Endodermal cell (in vitro differentiated cells): ENCODE results near the gene ATP2B3. TPM values are rescaled to one million over a fixed set of nuclear protein-coding genes. Genes with fewer than 3 reads are reported as not detected.
A peak's percentile ranks its signal among the peaks of the same experiment; 100 is the strongest.

ENCODE experiments used
- DNase-seq: peaks from one replicate; pipeline ENCODE4 v3.0.0-alpha.2; 2017
- H3K27ac ChIP-seq: 2 replicates; pipeline ENCODE4 v1.5.1; 2013; ENCODE audit warnings: mild to moderate bottlenecking, low read depth, low read length, moderate library complexity
- H3K27me3 ChIP-seq: 2 replicates; pipeline ENCODE4 v1.6.1; 2013; ENCODE audit warnings: mild to moderate bottlenecking, low read length, moderate library complexity; ENCODE audit not compliant: insufficient read depth, control insufficient read depth, poor library complexity, severe bottlenecking
- H3K36me3 ChIP-seq: 2 replicates; pipeline ENCODE4 v1.7.0; 2013; ENCODE audit warnings: mild to moderate bottlenecking, low read length, moderate library complexity; ENCODE audit not compliant: control insufficient read depth, insufficient read depth
- H3K4me1 ChIP-seq: one replicate; pipeline ENCODE4 v1.7.0; 2013; ENCODE audit warnings: low read length; ENCODE audit not compliant: control insufficient read depth, insufficient read depth
- H3K4me3 ChIP-seq: 2 replicates; pipeline ENCODE4 v1.5.1; 2013; ENCODE audit warnings: mild to moderate bottlenecking, low read length, moderate library complexity
- H3K9ac ChIP-seq: 2 replicates; pipeline ENCODE4 v1.6.1; 2013; ENCODE audit warnings: mild to moderate bottlenecking, low read length, moderate library complexity; ENCODE audit not compliant: poor library complexity, severe bottlenecking; ENCODE audit errors: extremely low read depth
- H3K9me3 ChIP-seq: 2 replicates; pipeline ENCODE4 v1.6.1; 2013; ENCODE audit warnings: mild to moderate bottlenecking, low read length, moderate library complexity; ENCODE audit not compliant: control insufficient read depth
- H3K27ac Mint-ChIP-seq: 2 replicates; pipeline ENCODE4 v1.8.0; 2020; ENCODE audit warnings: mixed read lengths
- H3K27me3 Mint-ChIP-seq: 2 replicates; pipeline ENCODE4 v1.8.0; 2021; ENCODE audit warnings: mild to moderate bottlenecking, mixed read lengths; ENCODE audit not compliant: insufficient read depth
- H3K36me3 Mint-ChIP-seq: 2 replicates; pipeline ENCODE4 v1.8.0; 2020; ENCODE audit warnings: low read depth, mixed read lengths
- H3K4me1 Mint-ChIP-seq: 2 replicates; pipeline ENCODE4 v1.8.0; 2020; ENCODE audit warnings: mixed read lengths
- H3K4me3 Mint-ChIP-seq: 2 replicates; pipeline ENCODE4 v1.8.0; 2020; ENCODE audit warnings: mild to moderate bottlenecking, moderate library complexity, mixed read lengths
- H3K9me3 Mint-ChIP-seq: 2 replicates; pipeline ENCODE4 v1.8.0; 2020; ENCODE audit warnings: mild to moderate bottlenecking, mixed read lengths
- CTCF ChIP-seq: fragments of 200-600 bp; sonication (generic); conservative IDR thresholded peaks from 2 replicates; pipeline ENCODE4 v1.5.0; 2021; ENCODE audit warnings: antibody characterized with exemption, mild to moderate bottlenecking
- WGBS, 2 experiments: methylation state at CpG; one replicate each; pipeline versions ENCODE4 v1.1.5 to v1.1.7; 2013; ENCODE audit warnings: missing lambda C conversion rate in 2 of 2, mixed read lengths in 1 of 2; ENCODE audit not compliant: insufficient coverage in 1 of 2, insufficient read length in 1 of 2; 5-methylcytosine and 5-hydroxymethylcytosine counted together
- total RNA-seq, 2 donors: library from RNA; stranded (reverse); fragmentation: NEBNext Ultra II Directional in 1 of 2; extraction: Animal tissue kit (Norgen Biotek cat#: 25700) in 1 of 2; gene quantifications; 2 replicates in 1 of 2; 3 replicates in 1 of 2; pipeline ENCODE4 v1.2.1, GENCODE V29; 2021

ATP2B3 gene
- total RNA-seq, 2 donors from 2014 or later, result not detected

GRCh38 chrX:153549231-153549630, 31.8 kb downstream of the ATP2B3 start:
- no peaks in the 10 kb centered on the region for H3K9me3 ChIP-seq
- no peak for DNase-seq
- Mint-ChIP-seq H3K36me3 (no peaks in the 10 kb centered on the region), H3K27me3 (no peaks in the 10 kb centered on the region), H3K9me3 (peaks cover 77% of the 10 kb centered on the region), H3K4me3 (no peak overlapping the region), H3K27ac (no peak overlapping the region), H3K4me1 (no peaks in the 10 kb centered on the region)
- WGBS, 2 experiments, result 95% methylated on average over 17 of the region's 17 CpGs; no CpG with 5 or more reads in 1 of the 2 experiments
- H3K27me3 ChIP-seq, result no peaks in the 10 kb centered on the region
- H3K27ac ChIP-seq, result no peak overlapping the region
- no peaks in the 10 kb centered on the region for H3K36me3 ChIP-seq
- H3K4me3 ChIP-seq, result no peak overlapping the region
- no peak overlapping the region for H3K9ac ChIP-seq
- no peak for TF ChIP-seq CTCF
- no peaks in the 10 kb centered on the region for H3K4me1 ChIP-seq

- H3K9me3 Mint-ChIP-seq, result peaks cover 75% of the 10 kb centered on the region
- H3K4me1 Mint-ChIP-seq, result no peaks in the 10 kb centered on the region
- no peak overlapping the region for H3K27ac Mint-ChIP-seq
- H3K4me3 ChIP-seq, result no peak overlapping the region
- H3K9ac ChIP-seq, result no peak overlapping the region
- H3K4me1 ChIP-seq, result no peaks in the 10 kb centered on the region
- no peaks in the 10 kb centered on the region for H3K36me3 ChIP-seq
- H3K9me3 ChIP-seq, result no peaks in the 10 kb centered on the region
- no peaks in the 10 kb centered on the region for H3K27me3 ChIP-seq
- no peaks in the 10 kb centered on the region for H3K27me3 Mint-ChIP-seq
- peak; percentile 33 for TF ChIP-seq CTCF
- H3K4me3 Mint-ChIP-seq, result no peak overlapping the region
- no peaks in the 10 kb centered on the region for H3K36me3 Mint-ChIP-seq
- DNase-seq, result peak; percentile 54
- WGBS, 2 experiments, result 89% methylated on average over 16 of the region's 16 CpGs; no CpG with 5 or more reads in 1 of the 2 experiments
- H3K27ac ChIP-seq, result no peak overlapping the region
Measured at GRCh38 chrX:153549807-153550206, 32.4 kb downstream of the ATP2B3 start.

GRCh38 chrX:153551135-153551534, 33.7 kb downstream of the ATP2B3 start:
- H3K36me3 Mint-ChIP-seq, result no peaks in the 10 kb centered on the region
- no peaks in the 10 kb centered on the region for H3K4me1 Mint-ChIP-seq
- H3K27me3 Mint-ChIP-seq, result no peaks in the 10 kb centered on the region
- Histone ChIP-seq H3K9me3 (no peaks in the 10 kb centered on the region), H3K9ac (no peak overlapping the region), H3K27me3 (no peaks in the 10 kb centered on the region), H3K27ac (no peak overlapping the region), H3K4me3 (no peak overlapping the region), H3K4me1 (no peaks in the 10 kb centered on the region), H3K36me3 (no peaks in the 10 kb centered on the region)
- TF ChIP-seq CTCF, result no peak
- H3K27ac Mint-ChIP-seq, result no peak overlapping the region
- H3K4me3 Mint-ChIP-seq, result no peak overlapping the region
- peaks cover 85% of the 10 kb centered on the region for H3K9me3 Mint-ChIP-seq
- 89% methylated on average over 2 of the region's 5 CpGs; no CpG with 5 or more reads in 1 of the 2 experiments for WGBS, 2 experiments
- DNase-seq, result no peak
